DMS153 treated with DMSO at 0.1 percent for 48 hours (cell line): ENCODE results near the gene NDST1.

Source experiments
- DNase-seq: peaks from one replicate; lab custom pipeline; 2025; ENCODE audit not compliant: unreplicated experiment; lab: John Stamatoyannopoulos, UW

Gene NDST1

DNA sequence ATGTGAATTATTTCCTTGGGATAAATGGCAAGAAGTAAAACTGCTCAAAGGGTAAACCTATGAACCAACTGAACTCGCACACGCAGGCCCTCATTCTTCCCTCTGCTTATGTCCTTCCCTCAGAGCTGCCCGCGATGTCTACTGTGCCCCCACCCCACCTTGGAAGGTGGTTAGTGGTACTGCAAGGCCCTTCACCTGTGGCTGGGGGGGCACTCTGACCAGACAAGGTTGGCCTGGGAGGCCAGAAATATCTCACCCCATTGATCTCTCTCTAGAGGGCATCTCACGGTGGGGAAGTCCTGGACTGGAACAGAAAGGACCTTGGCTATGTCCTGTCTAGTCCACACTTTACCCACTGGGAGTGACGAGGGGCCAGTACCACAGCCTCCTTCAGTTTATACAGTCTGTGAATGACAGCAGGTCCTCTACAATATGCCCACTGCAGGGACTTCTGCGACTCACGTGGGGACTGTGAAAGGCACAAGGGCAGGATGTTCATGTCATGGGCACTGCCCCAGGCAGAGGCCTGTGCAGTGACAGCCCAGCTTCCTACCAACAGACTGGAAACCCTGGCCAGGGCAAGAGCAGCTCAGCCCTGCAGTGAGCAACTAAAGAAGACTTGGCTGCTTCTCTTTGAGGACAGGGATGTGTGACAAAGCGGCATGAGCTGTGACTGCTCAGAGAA, 75.8 kb downstream of the NDST1 start:
- no peak for DNase-seq

DNA sequence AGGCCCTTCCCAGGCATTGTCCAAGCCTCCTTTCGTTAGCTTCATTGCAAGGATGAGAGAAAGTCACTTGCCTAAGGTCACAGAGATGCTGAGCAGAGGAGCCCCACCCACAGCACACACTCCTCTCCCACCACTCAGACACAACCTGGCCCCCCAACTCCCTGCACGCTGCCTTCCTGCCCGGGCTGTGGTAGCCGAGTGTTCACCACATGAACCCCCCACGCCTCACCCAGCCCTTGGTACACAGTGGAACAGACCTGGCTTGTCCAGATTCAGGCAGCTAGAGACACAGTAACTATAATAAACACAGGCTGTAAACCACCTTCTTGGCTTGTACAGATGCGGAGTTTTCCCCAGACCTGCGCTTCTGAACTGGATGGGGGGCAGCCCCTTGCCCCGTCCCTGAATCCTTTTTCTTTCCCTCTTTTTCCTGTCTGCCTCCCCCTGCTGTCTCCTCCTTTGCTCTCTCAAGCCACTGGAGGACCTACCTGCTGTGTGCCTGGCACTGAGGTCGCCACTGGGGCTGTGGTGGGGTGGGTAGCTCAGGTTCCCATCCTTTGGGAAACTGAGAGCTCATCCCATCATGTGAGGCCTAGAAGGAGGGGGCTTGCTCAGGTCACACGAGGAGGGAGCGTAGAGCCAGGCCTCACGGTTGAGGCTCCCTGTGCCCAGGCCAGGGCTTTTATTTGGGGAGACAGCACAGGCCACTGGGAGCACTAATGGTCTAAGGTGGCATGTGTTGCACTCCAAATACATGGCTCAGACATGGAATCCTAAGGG, 76.8 kb downstream of the NDST1 start:
- no peak for DNase-seq

- no peak for DNase-seq
Measured at GRCh38 chr5:150585781-150586341, 77.9 kb downstream of the NDST1 start.

DNA sequence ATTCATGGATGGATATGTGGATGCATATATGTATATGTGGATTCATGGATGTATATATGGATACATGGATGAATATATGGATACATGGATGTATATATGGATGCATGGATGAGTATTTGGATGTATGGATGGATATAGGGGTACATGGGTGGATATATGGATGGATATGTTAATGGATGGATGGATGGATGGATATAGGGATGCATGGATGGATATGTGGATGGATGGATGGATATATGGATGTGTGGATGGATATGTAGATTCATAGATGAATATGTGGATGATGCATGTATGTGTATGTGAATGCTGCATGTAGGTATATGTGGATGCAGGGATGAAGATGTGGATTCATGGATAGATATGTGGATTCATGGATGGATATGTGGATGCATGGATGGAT, 79.1 kb downstream of the NDST1 start:
- no peak for DNase-seq

DNA sequence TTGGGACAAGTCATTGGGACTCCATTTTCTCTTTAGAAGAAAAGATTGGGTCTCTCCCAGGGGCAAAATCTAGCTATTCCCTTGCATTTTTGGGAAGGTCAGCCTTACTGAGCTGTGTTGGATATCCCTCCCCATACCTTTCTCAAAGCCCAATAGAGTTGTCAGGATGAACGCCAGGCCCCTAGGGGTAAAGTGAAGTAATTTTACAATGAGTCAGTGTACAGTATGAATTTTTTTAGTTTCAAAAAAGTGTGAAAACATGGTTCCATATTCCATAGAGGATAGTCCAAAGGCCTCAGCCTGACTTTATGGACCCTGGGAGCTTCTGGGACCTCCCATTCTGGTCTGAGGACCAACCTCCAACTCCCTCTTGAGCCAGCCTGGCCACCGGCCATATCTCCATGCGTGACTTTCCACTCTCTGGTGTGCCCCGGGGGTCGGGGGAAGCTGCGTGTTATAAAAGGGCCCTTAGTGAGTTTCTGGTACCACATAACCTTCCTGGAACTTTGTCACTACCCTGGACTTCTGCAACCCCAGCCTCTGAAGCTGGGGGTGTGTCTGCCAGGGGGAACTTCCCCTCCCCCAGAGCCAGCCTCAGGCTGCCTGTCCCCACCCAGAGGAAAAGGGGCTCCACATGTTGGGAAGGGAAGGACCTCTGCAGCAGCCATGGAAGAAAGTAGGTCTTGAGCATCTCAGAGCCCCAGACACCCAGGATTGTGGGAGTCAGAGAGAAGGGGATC, 80.1 kb downstream of the NDST1 start:
- DNase-seq: no peak

DNA sequence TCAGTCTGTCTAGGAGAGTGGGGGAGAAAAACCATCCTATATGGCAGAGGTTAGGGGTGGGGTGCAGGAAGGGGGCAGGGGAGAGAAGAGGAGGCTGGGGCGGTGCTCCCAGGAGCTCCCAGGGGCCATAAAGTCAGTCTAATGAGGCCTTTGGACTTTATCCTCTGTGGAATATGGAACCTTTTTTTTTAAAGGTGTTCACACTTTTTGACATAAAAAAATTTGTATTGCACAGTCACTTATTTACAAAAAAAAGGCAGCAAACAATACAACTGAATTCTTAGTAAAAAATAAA, 80.6 kb downstream of the NDST1 start:
- DNase-seq: no peak

- no peak for DNase-seq
Measured at GRCh38 chr5:150589862-150590601, 82.1 kb downstream of the NDST1 start.

GRCh38 chr5:150590979-150591695, 83.2 kb downstream of the NDST1 start:
- no peak for DNase-seq

DNA sequence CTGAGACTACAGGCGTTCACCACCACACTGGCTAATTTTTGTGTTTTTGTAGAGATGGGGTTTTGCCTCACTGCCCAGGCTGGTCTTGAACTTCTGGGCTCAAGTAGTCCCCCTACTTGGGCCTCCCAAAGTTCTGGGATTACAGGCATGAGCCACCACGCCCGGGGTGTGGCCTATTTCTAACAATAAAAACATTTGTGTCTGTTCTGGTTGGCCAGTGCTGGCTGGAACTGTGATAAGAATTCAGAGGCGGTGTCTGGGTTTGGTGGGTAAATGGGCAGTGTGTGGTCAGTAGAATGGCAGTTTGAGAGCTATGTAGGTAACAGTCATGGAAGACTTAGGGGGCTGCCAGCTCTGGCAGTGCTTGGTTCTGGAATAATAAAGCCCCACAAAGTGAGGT, 85.7 kb downstream of the NDST1 start:
- DNase-seq: no peak

GRCh38 chr5:150593996-150594395, 86.1 kb downstream of the NDST1 start:
- no peak for DNase-seq

- DNase-seq: no peak
Measured at GRCh38 chr5:150595466-150596031, 87.6 kb downstream of the NDST1 start.

GRCh38 chr5:150596313-150596712, 88.4 kb downstream of the NDST1 start:
- no peak for DNase-seq

DNA sequence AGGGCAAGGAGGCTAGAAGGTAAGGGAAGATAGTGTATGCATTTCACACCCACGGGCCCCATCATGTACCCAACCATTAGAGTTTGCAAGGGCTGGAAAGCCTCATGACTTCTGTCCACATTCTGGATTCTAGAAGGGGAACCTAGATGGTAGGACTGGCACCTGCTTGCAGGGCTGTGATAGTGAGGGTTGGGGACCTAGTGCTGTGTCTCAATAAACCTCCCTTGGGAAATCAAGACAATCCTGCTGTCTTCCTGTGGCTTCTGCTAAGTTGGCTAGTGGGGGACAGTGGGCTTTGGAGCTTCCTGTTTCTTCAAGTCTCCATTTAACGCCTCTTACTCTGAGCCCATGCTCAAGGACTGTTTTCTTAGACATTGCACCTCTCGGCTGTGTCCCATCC, 88.9 kb downstream of the NDST1 start:
- DNase-seq: no peak

DNA sequence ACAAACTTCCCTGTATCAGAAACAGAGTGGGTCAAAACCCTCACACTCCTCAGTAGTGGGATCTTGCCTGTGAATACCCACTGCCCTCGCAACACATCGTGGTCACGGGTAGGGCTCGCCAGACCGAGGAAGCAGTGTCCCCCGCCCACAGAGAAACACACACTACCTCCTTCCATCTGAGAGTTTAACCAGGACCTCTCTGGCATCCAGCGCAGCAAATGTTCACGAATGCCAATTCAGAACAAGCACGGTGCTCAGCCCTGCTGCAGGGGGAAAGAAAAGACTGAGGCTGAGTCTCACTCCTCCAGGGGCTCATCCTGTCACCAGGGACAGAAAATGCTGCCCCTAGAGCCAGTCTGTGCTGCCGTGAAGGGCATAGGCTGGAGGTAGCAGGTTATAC, 90.1 kb downstream of the NDST1 start:
- no peak for DNase-seq

- no peak for DNase-seq
Measured at GRCh38 chr5:150598821-150599273, 90.9 kb downstream of the NDST1 start.

DNA sequence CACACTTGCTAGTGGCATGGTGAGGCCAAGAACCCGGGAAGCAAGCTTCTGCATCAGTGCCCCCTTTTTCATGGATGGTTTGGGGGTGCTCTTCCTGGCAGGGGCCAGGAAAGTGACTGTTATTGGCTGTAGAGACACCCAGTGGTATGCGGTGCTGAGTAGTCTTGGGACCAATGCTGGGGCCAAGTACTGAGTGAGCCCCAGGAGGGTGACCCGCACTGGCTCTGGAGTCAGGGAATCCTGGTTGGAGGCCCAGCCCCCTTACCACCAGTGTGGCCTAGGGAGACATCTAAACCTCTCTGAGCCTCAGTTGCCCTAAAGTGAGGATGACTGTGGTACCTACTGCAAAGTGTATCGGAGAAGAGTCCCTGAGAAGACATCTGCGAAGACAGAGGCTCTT, 91.3 kb downstream of the NDST1 start:
- no peak for DNase-seq

DNA sequence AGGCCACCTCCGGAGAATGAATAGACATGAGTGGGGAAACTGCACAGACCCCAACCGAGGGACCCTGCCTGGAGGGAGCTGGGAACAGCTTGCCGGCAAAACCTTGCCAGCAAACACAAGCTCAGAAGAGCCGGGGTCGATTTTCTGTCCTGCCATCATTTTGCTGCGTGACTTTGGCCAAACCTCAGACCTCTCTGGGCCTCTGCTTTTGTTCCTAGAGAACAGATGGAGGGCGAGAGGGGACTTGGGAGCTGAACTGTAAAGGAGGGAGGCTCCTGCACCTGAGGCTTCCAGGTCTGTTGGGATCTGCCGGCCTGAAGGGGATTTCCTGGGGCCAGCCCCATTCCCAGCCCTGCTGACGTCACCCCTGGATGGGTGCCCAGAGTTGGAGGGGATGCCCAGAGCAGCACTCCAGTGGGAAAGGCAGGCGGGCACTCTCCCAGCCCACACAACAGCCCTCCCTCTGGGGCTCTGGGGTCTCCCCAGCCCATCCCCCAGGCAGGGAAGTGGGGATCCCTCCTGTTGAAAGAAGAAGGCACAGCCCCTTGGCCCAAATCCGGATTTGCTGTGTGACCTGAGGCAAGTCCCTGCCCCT, 92.1 kb downstream of the NDST1 start:
- DNase-seq: no peak

DNA sequence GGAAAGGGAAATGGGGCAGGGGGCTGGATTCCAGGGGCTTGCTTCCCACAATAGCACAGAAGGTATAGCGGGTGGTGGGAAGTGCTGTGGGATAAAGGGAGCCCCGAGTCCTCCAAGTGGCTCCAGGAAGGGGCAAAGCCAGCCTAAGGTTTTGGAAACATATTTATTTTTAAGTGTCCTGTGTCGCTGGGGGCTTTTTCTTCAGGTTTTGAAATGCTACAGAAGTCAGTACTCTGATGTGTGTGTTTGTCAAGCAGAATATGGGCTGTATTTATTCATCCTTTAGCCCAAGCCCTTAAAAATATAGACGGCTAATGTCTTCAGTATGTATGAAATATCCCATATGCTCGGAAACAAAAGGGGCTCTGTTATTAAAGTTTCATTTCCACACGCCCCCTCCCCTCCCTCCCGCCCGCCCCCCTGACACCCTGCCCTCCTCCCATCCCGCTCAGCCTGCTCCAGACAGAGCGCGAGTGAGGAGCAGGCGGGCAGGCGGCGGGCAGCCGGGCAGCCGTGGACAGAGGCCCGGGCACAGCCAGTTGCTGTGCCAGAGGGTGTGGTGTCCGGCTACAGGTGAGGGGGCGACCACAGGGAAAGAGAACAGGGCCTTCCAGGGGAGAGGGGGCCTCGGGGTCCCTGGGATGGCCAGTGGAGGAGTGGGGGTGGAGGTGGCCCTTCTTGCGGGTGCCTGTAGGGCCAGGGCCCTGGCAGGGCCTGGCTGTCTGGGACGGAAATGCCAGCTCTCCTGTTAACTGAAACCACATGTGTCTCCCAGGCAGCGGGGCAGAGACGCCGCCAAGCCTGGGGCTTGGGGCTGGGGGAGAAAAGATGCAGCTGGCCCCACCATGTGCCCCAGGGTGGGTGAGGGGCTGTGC, 92.9 kb downstream of the NDST1 start:
- no peak for DNase-seq
